Activated B cell treated with CpG ODN at 0.5 μM for 24 hours (primary cell): ENCODE data around the gene SLC7A5. TPM values are rescaled to one million over a fixed set of nuclear protein-coding genes. Genes with fewer than 3 reads are reported as not detected.
"Not testable (repeated sequence)": the region's sequence is repeated elsewhere in the genome, so short reads cannot be mapped to it uniquely, and the experiment has no call there.

Source experiments
- ATAC-seq: fragments of 200-7000 bp; cut with Tn5 transposase; one replicate; pipeline ENCODE4 v1.10.0; 2021; ENCODE audit warnings: low read depth, mild to moderate bottlenecking, moderate library complexity
- CTCF ChIA-PET: fragments of 350-600 bp; sonication (Branson Sonifier 250); formaldehyde crosslinking; loops from one replicate; lab custom pipeline; 2021; ENCODE audit warnings: antibody characterized with exemption; lab: Charles Lee
- POLR2A ChIA-PET: fragments of 350-600 bp; sonication (Branson Sonifier 250); formaldehyde crosslinking; loops from one replicate; lab custom pipeline; 2021; ENCODE audit warnings: antibody characterized with exemption; lab: Charles Lee
- DNase-seq: peaks from one replicate; pipeline ENCODE4 v3.0.0; 2022
- H3K27ac Mint-ChIP-seq: one replicate; pipeline ENCODE4 v1.8.0; 2020; ENCODE audit warnings: mixed read lengths
- H3K27me3 Mint-ChIP-seq: one replicate; pipeline ENCODE4 v1.8.0; 2021; ENCODE audit warnings: mixed read lengths
- H3K36me3 Mint-ChIP-seq: one replicate; pipeline ENCODE4 v1.8.0; 2021; ENCODE audit warnings: low read depth, mixed read lengths
- H3K4me1 Mint-ChIP-seq: one replicate; pipeline ENCODE4 v1.8.0; 2021; ENCODE audit warnings: mixed read lengths
- H3K4me3 Mint-ChIP-seq: one replicate; pipeline ENCODE4 v1.8.0; 2020; ENCODE audit warnings: mild to moderate bottlenecking, mixed read lengths
- H3K9me3 Mint-ChIP-seq: one replicate; pipeline ENCODE4 v1.8.0; 2020; ENCODE audit warnings: mixed read lengths
- CTCF ChIP-seq: fragments of 200-600 bp; IDR thresholded peaks from one replicate; pipeline ENCODE4 v1.8.0; 2022; ENCODE audit warnings: antibody characterized with exemption, mild to moderate bottlenecking
- intact Hi-C: fragments of 100-400 bp; cut with micrococcal nuclease; formaldehyde crosslinking; loops from one replicate; pipeline ENCODE4 v1.15.1; 2024
- total RNA-seq: library from RNA; stranded (reverse); gene quantifications from 2 replicates; pipeline ENCODE4 v1.2.3, GENCODE V29; 2022

The SLC7A5 gene
- total RNA-seq, 1 donor from 2014 or later = 111 TPM

DNA sequence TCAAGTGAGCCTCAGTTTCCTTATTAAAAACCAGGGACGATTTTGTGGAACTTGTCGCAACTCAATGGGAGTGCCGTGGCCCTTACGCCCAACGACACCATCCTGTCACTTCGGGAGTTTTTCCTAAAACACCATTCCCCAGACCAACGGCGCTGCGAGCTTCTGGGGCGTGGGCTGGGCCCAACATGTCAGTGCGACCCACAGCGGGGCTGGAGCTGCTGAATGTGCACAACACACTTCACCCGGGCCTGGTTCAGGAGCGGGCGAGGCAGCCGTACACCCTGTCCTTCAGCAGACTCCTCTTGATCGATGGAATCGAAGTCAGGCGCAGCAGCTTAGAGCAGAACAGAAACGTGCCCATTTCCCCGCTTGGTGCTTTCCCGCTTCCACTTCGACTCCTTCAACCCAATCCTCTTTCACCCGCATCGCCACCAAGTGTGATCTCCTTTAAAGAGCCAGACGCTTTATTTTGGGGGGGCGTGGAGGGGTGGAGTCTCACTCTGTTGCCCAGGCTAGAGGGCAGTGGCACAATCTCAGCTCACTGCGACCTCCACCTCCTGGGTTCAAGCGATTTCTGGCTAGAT lies 13.2 kb upstream of the SLC7A5 start:
- intact Hi-C loops = no loop called here
- Mint-ChIP-seq H3K27ac (no peak overlapping the region), H3K9me3 (no peaks in the 10 kb centered on the region), H3K4me1 (no peaks in the 10 kb centered on the region), H3K4me3 (no peak overlapping the region), H3K36me3 (no peaks in the 10 kb centered on the region), H3K27me3 (peaks cover 12% of the 10 kb centered on the region)
- CTCF ChIA-PET = no interaction called here
- POLR2A ChIA-PET = no interaction called here
- TF ChIP-seq CTCF = no peak
- no peak for DNase-seq
- ATAC-seq = no peak

DNA sequence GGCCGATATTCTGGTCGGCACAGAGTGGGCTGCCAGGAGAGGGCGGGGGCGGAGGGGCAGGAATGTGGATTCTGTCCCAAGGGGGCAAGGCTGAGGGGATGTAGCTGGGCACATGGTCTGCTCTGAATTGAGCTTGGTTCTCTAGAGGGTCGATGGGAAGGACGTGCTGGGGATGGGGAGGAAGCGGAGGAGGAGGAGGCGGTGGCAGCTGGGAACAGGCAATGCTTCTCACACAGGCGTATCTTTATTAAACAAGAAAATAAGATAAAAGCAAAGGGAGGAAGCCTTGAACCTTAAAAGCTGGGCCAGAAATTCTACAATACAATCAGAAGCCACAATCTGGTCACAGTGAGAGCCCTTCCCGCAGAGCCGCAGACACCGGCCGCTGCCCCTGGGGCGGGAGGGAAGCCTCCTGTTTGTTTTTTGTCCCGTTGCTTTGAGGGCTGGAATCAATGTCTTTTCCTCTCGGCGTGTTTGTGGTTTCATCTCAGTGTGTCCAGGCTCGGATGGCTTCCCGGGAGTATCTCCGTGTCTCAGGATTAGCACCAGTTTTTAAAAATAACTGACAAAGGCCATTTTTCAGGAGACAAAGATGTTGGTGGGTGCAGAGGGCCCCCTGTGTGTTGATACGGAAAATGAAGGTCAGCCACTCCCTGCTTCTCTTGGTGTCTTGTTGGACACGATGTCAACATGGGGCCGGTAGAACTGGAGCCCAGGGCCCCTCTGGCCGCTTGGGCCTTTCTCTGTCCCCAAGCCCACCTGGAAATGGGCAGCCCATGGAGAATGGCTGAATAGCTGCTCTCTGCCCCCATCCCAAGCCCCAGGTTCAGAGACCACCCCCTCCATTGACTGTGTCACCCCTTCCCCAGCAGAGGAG lies 12.3 kb upstream of the SLC7A5 start:
- H3K27ac Mint-ChIP-seq = no peak overlapping the region
- intact Hi-C loops = no loop called here

DNA sequence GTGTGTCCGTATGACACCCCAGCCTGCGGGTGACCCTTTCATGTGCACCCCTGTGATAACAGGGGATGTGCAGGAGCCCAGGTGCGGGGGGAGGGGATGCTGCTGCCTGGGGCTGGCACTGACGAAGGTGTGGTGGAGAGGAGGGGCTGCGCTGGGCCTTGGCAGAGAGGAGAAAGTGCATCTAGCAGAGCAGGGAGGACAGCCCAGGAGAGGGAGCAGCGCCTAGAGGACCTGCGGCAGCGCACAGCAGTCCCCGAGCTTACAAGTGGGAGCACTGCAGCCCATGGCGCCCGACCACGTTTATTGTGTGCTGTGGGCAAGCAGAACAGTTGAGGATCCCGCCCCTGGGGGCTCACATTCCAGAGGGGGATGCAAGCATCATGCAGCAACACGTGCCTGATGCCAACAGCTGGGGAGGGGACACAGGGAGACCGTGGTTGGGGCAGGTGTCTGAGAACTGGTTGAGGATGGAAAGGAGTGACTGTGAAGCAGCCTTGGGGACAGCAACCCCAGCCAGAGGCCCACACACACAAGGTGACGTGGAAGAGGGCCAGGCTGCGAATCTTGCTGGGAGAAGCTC lies 10.9 kb upstream of the SLC7A5 start:
- H3K27me3 Mint-ChIP-seq = peaks cover 9% of the 10 kb centered on the region
- no peak overlapping the region for H3K4me3 Mint-ChIP-seq
- no peak for TF ChIP-seq CTCF
- intact Hi-C loops = no loop called here
- peaks cover 4% of the 10 kb centered on the region for H3K4me1 Mint-ChIP-seq
- POLR2A ChIA-PET = no interaction called here
- H3K36me3 Mint-ChIP-seq = no peaks in the 10 kb centered on the region
- no peak overlapping the region for H3K27ac Mint-ChIP-seq
- CTCF ChIA-PET = interaction anchor here (0.6 to 1.6 kb wide), 2 partner anchors 9 to 101 kb away, joined by 3 to 4 read pairs; no protein-coding TSS in a partner anchor
- no peak for DNase-seq
- no peaks in the 10 kb centered on the region for H3K9me3 Mint-ChIP-seq
- ATAC-seq = no peak

More for the DNA sequence above, 12.3 kb upstream of the SLC7A5 start:
- ATAC-seq (no peak), DNase-seq (no peak)
- Mint-ChIP-seq H3K27me3 (peaks cover 12% of the 10 kb centered on the region), H3K4me3 (no peak overlapping the region), H3K9me3 (no peaks in the 10 kb centered on the region), H3K36me3 (no peaks in the 10 kb centered on the region), H3K4me1 (no peaks in the 10 kb centered on the region)
- ChIA-PET POLR2A (no interaction called here), CTCF (interaction anchor here (1.6 kb wide), 1 partner anchor 103 kb away, joined by 4 read pairs; no protein-coding TSS in a partner anchor)
- no peak for TF ChIP-seq CTCF

- CTCF ChIA-PET = interaction anchor here (0.6 kb wide), 1 partner anchor 8 kb away, joined by 3 read pairs; no protein-coding TSS in a partner anchor
- intact Hi-C loops, DNase-seq, H3K4me1 Mint-ChIP-seq, H3K4me3 Mint-ChIP-seq, H3K36me3 Mint-ChIP-seq, ATAC-seq, H3K9me3 Mint-ChIP-seq, POLR2A ChIA-PET, H3K27ac Mint-ChIP-seq: not testable (repeated sequence)
- H3K27me3 Mint-ChIP-seq = peaks cover 11% of the 10 kb centered on the region
Measured at GRCh38 chr16:87879411-87880013, 10.2 kb upstream of the SLC7A5 start.

GRCh38 chr16:87878704-87879103 lies 9.4 kb upstream of the SLC7A5 start:
- no peak for DNase-seq
- peaks cover 10% of the 10 kb centered on the region for H3K4me1 Mint-ChIP-seq
- intact Hi-C loops = loop anchor here (1.0 kb wide), 1 partner anchor 31 kb away; no protein-coding TSS in a partner anchor
- TF ChIP-seq CTCF = no peak
- H3K27ac Mint-ChIP-seq = no peak overlapping the region
- H3K4me3 Mint-ChIP-seq = no peak overlapping the region
- ChIA-PET CTCF (no interaction called here), POLR2A (no interaction called here)
- no peaks in the 10 kb centered on the region for H3K36me3 Mint-ChIP-seq
- no peak for ATAC-seq
- H3K27me3 Mint-ChIP-seq = peaks cover 9% of the 10 kb centered on the region
- no peaks in the 10 kb centered on the region for H3K9me3 Mint-ChIP-seq
